K562 (cell line): Measurements from ENCODE around the gene RPS8. TPM values are rescaled to one million over a fixed set of nuclear protein-coding genes. Genes with fewer than 3 reads are reported as not detected.
A peak's percentile ranks its signal among the peaks of the same experiment; 100 is the strongest.

Experiments
- BCLAF1 ChIP-seq, 2 experiments: fragments of 450-650 bp in 1 of 2; IDR thresholded peaks; 2 replicates each; pipeline ENCODE4 v1.6.1; 2011 to 2017; ENCODE audit warnings: low read depth in 2 of 2, antibody characterized with exemption in 1 of 2, borderline replicate concordance in 1 of 2, low read length in 1 of 2, mild to moderate bottlenecking in 1 of 2, mixed read lengths in 1 of 2; ENCODE audit not compliant: control insufficient read depth in 1 of 2
- DEAF1 ChIP-seq: fragments of 450-650 bp; formaldehyde crosslinking; IDR thresholded peaks from 2 replicates; pipeline ENCODE4 v1.4.0; 2020; ENCODE audit warnings: mild to moderate bottlenecking, moderate library complexity
- ESRRB ChIP-seq: fragments of 250-450 bp; sonication (Bioruptor Pico); IDR thresholded peaks from 2 replicates; pipeline ENCODE4 v1.5.0; 2020; ENCODE audit warnings: mild to moderate bottlenecking, moderate library complexity, borderline replicate concordance
- FOXA1 ChIP-seq: fragments of 450-650 bp; IDR thresholded peaks from 2 replicates; pipeline ENCODE4 v1.6.1; 2016; ENCODE audit warnings: mild to moderate bottlenecking, borderline replicate concordance
- HES1 ChIP-seq: fragments of 450-650 bp; IDR thresholded peaks from 2 replicates; pipeline ENCODE4 v1.6.1; 2016; ENCODE audit warnings: low read depth, mild to moderate bottlenecking, moderate library complexity
- HNRNPUL1 ChIP-seq: fragments of 200-400 bp; formaldehyde crosslinking; IDR thresholded peaks from 2 replicates; pipeline ENCODE4 v1.6.1; 2017; ENCODE audit warnings: low read length
- IRF2 ChIP-seq: sonication (generic); formaldehyde crosslinking; IDR thresholded peaks from 2 replicates; pipeline ENCODE4 v1.8.1; 2022; ENCODE audit warnings: mild to moderate bottlenecking, missing genetic modification reagents
- KAT8 ChIP-seq: fragments of 450-650 bp; IDR thresholded peaks from 2 replicates; pipeline ENCODE4 v1.6.1; 2016; ENCODE audit warnings: low read depth, mild to moderate bottlenecking
- POLR3G ChIP-seq: IDR thresholded peaks from 2 replicates; pipeline ENCODE4 v1.6.1; 2011; ENCODE audit not compliant: insufficient read length, insufficient replicate concordance; ENCODE audit errors: extremely low read depth
- RBM25 ChIP-seq: fragments of 200-400 bp; formaldehyde crosslinking; IDR thresholded peaks from 2 replicates; pipeline ENCODE4 v1.6.1; 2018; ENCODE audit warnings: low read length, low read depth, moderate library complexity; ENCODE audit not compliant: severe bottlenecking
- SLC30A9 ChIP-seq: fragments of 250-450 bp; sonication (Bioruptor Pico); IDR thresholded peaks from 2 replicates; pipeline ENCODE4 v1.8.0; 2022; ENCODE audit warnings: mild to moderate bottlenecking, moderate library complexity
- TFAM ChIP-seq: fragments of 250-450 bp; sonication (Bioruptor Pico); conservative IDR thresholded peaks from 2 replicates; pipeline ENCODE4 v1.5.0; 2021; ENCODE audit warnings: mild to moderate bottlenecking, moderate library complexity
- TSC22D4 ChIP-seq: fragments of 450-650 bp; IDR thresholded peaks from 2 replicates; pipeline ENCODE4 v1.6.1; 2016; ENCODE audit warnings: missing genetic modification characterization, missing biosample characterization, control low read depth
- U2AF1 ChIP-seq: fragments of 200-400 bp; formaldehyde crosslinking; optimal IDR thresholded peaks from 2 replicates; pipeline ENCODE3; 2017; ENCODE audit warnings: mild to moderate bottlenecking, low read depth, low read length, moderate library complexity
- ZNF165 ChIP-seq: fragments of 250-450 bp; sonication (Bioruptor Pico); IDR thresholded peaks from 2 replicates; pipeline ENCODE4 v1.4.0; 2020; ENCODE audit warnings: borderline replicate concordance
- ZNF444 ChIP-seq: fragments of 250-450 bp; sonication (Bioruptor Pico); IDR thresholded peaks from 2 replicates; pipeline ENCODE4 v1.4.0; 2020; ENCODE audit warnings: mild to moderate bottlenecking, moderate library complexity
- polyA plus RNA-seq, 8 experiments: library from polyadenylated mRNA; depleted of rRNA in 4 of 8; stranded (reverse) in 5 of 8; unstranded in 3 of 8; fragments of >200 nt; fragmentation: Nextera tagmentation in 2 of 8; fragmentation: Illumina TruSeq in 1 of 8; extraction: Ambion mirVana in 2 of 8; extraction: Trizol in 1 of 8; gene quantifications; 2 replicates each; pipeline versions ENCODE4 v1.2.1 to v1.2.3, GENCODE V29; 2011 to 2014; ENCODE audit warnings: inconsistent platforms in 1 of 8, missing spikeins in 1 of 8
- total RNA-seq, 7 experiments: library from RNA; depleted of rRNA in 6 of 7; stranded (reverse); fragments of >200 nt in 6 of 7; fragmentation: Illumina TruSeq in 2 of 7; extraction: Trizol in 2 of 7; gene quantifications; 2 replicates each; pipeline versions ENCODE4 v1.2.1 to v1.2.3, GENCODE V29; 2011 to 2021; ENCODE audit warnings: low replicate concordance in 1 of 7
- TF ChIP-seq, protein P1 (sequence below), 2 experiments: fragments of 450-650 bp in 1 of 2; sonication (generic) in 1 of 2; formaldehyde crosslinking in 1 of 2; IDR thresholded peaks in 1 of 2; conservative IDR thresholded peaks in 1 of 2; 2 replicates each; pipeline versions ENCODE4 v1.6.1 to v1.8.1; 2016 to 2023; ENCODE audit warnings: mild to moderate bottlenecking in 2 of 2, moderate library complexity in 2 of 2, inconsistent platforms in 1 of 2, missing genetic modification reagents in 1 of 2
- TF ChIP-seq, protein P2 (sequence below): fragments of 450-650 bp; IDR thresholded peaks from 2 replicates; pipeline ENCODE4 v1.6.1; 2017; ENCODE audit warnings: mild to moderate bottlenecking, moderate library complexity

RPS8 gene
- total and polyA plus RNA-seq, 9 of the 15 experiments (the other 6 are each of a cell fraction or from before 2014, with no cell fraction given): 2,431 to 4,168 (median 3,109) TPM

DNA sequence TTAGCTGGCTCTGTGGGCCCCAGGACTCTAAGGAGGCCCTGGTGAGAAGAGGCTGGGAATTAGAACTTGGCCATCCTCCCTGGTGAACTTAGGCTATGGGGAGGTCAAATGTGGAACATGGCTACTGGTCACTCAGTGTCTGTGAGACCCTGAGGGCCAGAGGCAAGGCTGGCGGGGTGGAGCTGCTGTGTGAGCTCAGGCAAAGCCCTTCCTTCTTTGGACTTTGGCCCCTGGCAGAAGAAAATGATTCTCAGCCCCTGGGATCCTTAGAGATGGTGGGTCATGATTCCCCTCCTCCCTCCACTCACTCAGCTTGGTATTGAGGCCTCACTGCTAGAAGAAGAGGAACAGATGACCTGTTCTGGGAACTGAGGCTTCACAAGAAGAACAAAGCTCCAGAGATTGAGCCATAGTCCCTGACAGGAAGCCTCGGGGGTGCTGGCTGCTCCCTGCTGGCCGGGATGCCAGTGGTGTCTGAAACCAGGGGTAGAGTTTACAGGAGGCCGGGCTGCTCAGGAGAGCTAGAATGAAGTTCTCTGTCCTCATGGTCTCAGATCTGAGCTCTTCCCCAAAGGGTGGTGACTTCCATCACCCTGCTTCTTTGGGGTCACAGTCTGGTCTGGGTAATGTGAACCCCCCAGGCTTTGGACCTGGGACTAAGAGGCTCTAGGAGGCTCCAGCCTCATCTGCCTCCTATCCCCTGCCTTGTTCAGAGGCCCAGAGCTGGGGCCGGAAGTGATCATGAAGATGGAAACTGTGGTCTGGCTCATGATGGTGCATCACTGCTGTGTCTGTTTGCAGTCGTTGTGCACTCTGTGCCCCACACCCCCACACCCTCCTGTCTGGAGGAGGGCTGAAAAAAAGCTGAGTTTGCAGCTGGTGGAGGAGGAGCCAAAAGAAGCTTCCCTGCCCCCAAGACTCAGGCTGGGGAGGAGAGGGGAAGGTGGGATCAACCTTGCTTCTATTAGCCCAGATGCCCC, 33.9 kb downstream of the RPS8 start (continued):
- TF ChIP-seq, protein P1, sequence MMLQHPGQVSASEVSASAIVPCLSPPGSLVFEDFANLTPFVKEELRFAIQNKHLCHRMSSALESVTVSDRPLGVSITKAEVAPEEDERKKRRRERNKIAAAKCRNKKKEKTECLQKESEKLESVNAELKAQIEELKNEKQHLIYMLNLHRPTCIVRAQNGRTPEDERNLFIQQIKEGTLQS (IDR thresholded peaks at IDR 0.05): no peak
- TF ChIP-seq, protein P1 (CRISPR knock-in tag; conservative IDR thresholded peaks at IDR 0.05): 0 out of 2 replicates have a peak, but pooled peaks have one; percentile 16
- TF ChIP-seq IRF2 (CRISPR knock-in tag) (no peak), DEAF1 (no peak), HES1 (no peak), ZNF444 (CRISPR knock-in tag) (no peak), FOXA1 (no peak), ESRRB (CRISPR knock-in tag) (no peak), U2AF1 (no peak), TFAM (CRISPR knock-in tag) (no peak), BCLAF1 (IDR thresholded peaks at IDR 0.05; ENCODE audit: borderline replicate concordance in 1 of 2, control insufficient read depth in 1 of 2, low read depth in 2 of 2, low read length in 1 of 2) (no peak), KAT8 (no peak), HNRNPUL1 (no peak), TSC22D4 (tag) (no peak), RBM25 (no peak), SLC30A9 (CRISPR knock-in tag) (no peak), ZNF165 (CRISPR knock-in tag) (no peak), POLR3G (no peak)
- TF ChIP-seq, protein P2, sequence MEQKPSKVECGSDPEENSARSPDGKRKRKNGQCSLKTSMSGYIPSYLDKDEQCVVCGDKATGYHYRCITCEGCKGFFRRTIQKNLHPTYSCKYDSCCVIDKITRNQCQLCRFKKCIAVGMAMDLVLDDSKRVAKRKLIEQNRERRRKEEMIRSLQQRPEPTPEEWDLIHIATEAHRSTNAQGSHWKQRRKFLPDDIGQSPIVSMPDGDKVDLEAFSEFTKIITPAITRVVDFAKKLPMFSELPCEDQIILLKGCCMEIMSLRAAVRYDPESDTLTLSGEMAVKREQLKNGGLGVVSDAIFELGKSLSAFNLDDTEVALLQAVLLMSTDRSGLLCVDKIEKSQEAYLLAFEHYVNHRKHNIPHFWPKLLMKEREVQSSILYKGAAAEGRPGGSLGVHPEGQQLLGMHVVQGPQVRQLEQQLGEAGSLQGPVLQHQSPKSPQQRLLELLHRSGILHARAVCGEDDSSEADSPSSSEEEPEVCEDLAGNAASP: no peak
